Measurements from ENCODE around the gene B3GALT6. TPM values are rescaled to one million over a fixed set of nuclear protein-coding genes. Genes with fewer than 3 reads are reported as not detected.

The B3GALT6 gene
- total and polyA plus RNA-seq, 2 experiments from 2014 or later, result 5.5 to 26.5 TPM

GRCh38 chr1:1216770-1217620 is 15.0 kb upstream of the B3GALT6 start:
- Histone ChIP-seq H4K20me1 (replicated peaks; ENCODE audit: insufficient read depth) (no peaks in the 10 kb centered on the region; the same call in 1 of the 2 replicates), H3K4me3 (no peak overlapping the region), H3K27me3 (ENCODE audit: insufficient read depth) (no peaks in the 10 kb centered on the region), H3K4me1 (ENCODE audit: insufficient read depth) (no peaks in the 10 kb centered on the region), H3K27ac (ENCODE audit: low read depth) (no peak overlapping the region), H3K9me2 (ENCODE audit: insufficient read depth) (no peaks in the 10 kb centered on the region), H3K36me3 (ENCODE audit: insufficient read depth) (peaks cover 4% of the 10 kb centered on the region; the same call in 1 of the 2 replicates), H3K4me2 (no peak overlapping the region), H3F3A (replicated peaks; ENCODE audit: low read depth) (no peaks in the 10 kb centered on the region), H3K79me2 (replicated peaks; ENCODE audit: insufficient read depth) (no peaks in the 10 kb centered on the region), H2AFZ (no peak overlapping the region)
- Mint-ChIP-seq H3K4me1 (no peaks in the 10 kb centered on the region), H3K9me3 (no peaks in the 10 kb centered on the region), H3K4me3 (no peak overlapping the region; the same call in 2 of the 3 replicates), H3K27me3 (ENCODE audit: insufficient read depth, low read depth, poor library complexity) (peaks cover 10% of the 10 kb centered on the region), H3K36me3 (ENCODE audit: low read depth) (peaks cover 22% of the 10 kb centered on the region), H3K27ac (no peak overlapping the region)
- TF ChIP-seq ZNF114 (CRISPR knock-in tag; IDR thresholded peaks at IDR 0.05), result no peak
- no peak for TF ChIP-seq EZH2 (IDR thresholded peaks at IDR 0.05; ENCODE audit: low read depth, unreplicated experiment)
- TF ChIP-seq CTCF (conservative IDR thresholded peaks at IDR 0.05; ENCODE audit: low read depth in 2 of 2), result no peak
- no peak for TF ChIP-seq ZNF462 (CRISPR knock-in tag; IDR thresholded peaks at IDR 0.05)
- TF ChIP-seq CREB1 (CRISPR knock-in tag; IDR thresholded peaks at IDR 0.05; ENCODE audit: low read depth), result no peak
- no peak for TF ChIP-seq ETS1 (IDR thresholded peaks at IDR 0.05)
- TF ChIP-seq STAT1 (IDR thresholded peaks at IDR 0.05; ENCODE audit: unreplicated experiment), result no peak
- TF ChIP-seq ZNF331 (CRISPR knock-in tag; IDR thresholded peaks at IDR 0.05; ENCODE audit: low read depth), result no peak
- no peak for TF ChIP-seq POLR2AphosphoS5 (IDR thresholded peaks at IDR 0.05; ENCODE audit: low read depth)
- TF ChIP-seq REST (IDR thresholded peaks at IDR 0.05; ENCODE audit: unreplicated experiment), result no peak
- no peak for TF ChIP-seq JUNB (IDR thresholded peaks at IDR 0.05; ENCODE audit: unreplicated experiment)
- TF ChIP-seq NANOG (IDR thresholded peaks at IDR 0.05; ENCODE audit: borderline replicate concordance), result no peak
- no peak for TF ChIP-seq EZH2phosphoT487 (IDR thresholded peaks at IDR 0.05; ENCODE audit: unreplicated experiment)
- no peak for DNase-seq (ENCODE audit: low spot score)
- no peak for ATAC-seq

Data from GM23338 (cell line).